Measurements from ENCODE around the gene GNB4.

GRCh38 chr3:179391906-179392305, 59.4 kb downstream of the GNB4 start:
- no peak for TF ChIP-seq POLR2AphosphoS5 (IDR thresholded peaks at IDR 0.05)
- no peak for TF ChIP-seq CTCF (IDR thresholded peaks at IDR 0.05)
- no peak for TF ChIP-seq POLR2A (IDR thresholded peaks at IDR 0.05)
- TF ChIP-seq EP300 (IDR thresholded peaks at IDR 0.05), result no peak
